BLaER1 (cell line): Measurements from ENCODE around the gene QSOX1.

Source experiments
- H3K27ac ChIP-seq: shearing (Covaris generic); formaldehyde crosslinking; 2 replicates; pipeline ENCODE4 v1.8.1; 2022
- H3K27me3 ChIP-seq: shearing (Covaris generic); formaldehyde crosslinking; 2 replicates; pipeline ENCODE4 v1.8.1; 2022
- H3K36me3 ChIP-seq: shearing (Covaris generic); formaldehyde crosslinking; 2 replicates; pipeline ENCODE4 v1.8.1; 2022
- H3K4me1 ChIP-seq: shearing (Covaris generic); formaldehyde crosslinking; 2 replicates; pipeline ENCODE4 v1.8.1; 2022
- H3K4me2 ChIP-seq: shearing (Covaris generic); formaldehyde crosslinking; 2 replicates; pipeline ENCODE4 v1.8.1; 2022
- H3K4me3 ChIP-seq: shearing (Covaris generic); formaldehyde crosslinking; 2 replicates; pipeline ENCODE4 v1.8.1; 2022
- H3K9ac ChIP-seq: shearing (Covaris generic); formaldehyde crosslinking; 2 replicates; pipeline ENCODE4 v1.8.1; 2022
- H3K9me3 ChIP-seq: shearing (Covaris generic); formaldehyde crosslinking; 2 replicates; pipeline ENCODE4 v1.8.1; 2022
- H4K20me1 ChIP-seq: shearing (Covaris generic); formaldehyde crosslinking; 2 replicates; pipeline ENCODE4 v1.8.1; 2022
- Cebpa-rat ChIP-seq: shearing (Covaris generic); IDR thresholded peaks from 2 replicates; pipeline ENCODE4 v1.8.1; 2022

The QSOX1 gene

GRCh38 chr1:180204231-180204630, 49.6 kb downstream of the QSOX1 start:
- Histone ChIP-seq H3K27me3 (no peaks in the 10 kb centered on the region), H3K36me3 (no peaks in the 10 kb centered on the region), H3K4me2 (no peak overlapping the region), H4K20me1 (no peaks in the 10 kb centered on the region), H3K4me1 (peaks cover 20% of the 10 kb centered on the region), H3K9me3 (no peaks in the 10 kb centered on the region), H3K4me3 (no peak overlapping the region), H3K27ac (no peak overlapping the region), H3K9ac (no peak overlapping the region)
- no peak for TF ChIP-seq Cebpa-rat

GRCh38 chr1:180206581-180206980, 51.9 kb downstream of the QSOX1 start:
- Histone ChIP-seq H3K4me3 (no peak overlapping the region), H3K27ac (no peak overlapping the region), H3K9ac (no peak overlapping the region), H3K4me2 (no peak overlapping the region), H3K27me3 (no peaks in the 10 kb centered on the region), H3K9me3 (no peaks in the 10 kb centered on the region), H4K20me1 (no peaks in the 10 kb centered on the region), H3K36me3 (no peaks in the 10 kb centered on the region), H3K4me1 (peaks cover 14% of the 10 kb centered on the region)
- TF ChIP-seq Cebpa-rat = no peak

- Histone ChIP-seq H3K4me2 (peak overlapping the region; percentile 36), H3K27me3 (no peaks in the 10 kb centered on the region), H3K4me3 (no peak overlapping the region), H3K27ac (no peak overlapping the region), H3K4me1 (peaks cover 21% of the 10 kb centered on the region), H3K36me3 (no peaks in the 10 kb centered on the region), H3K9me3 (no peaks in the 10 kb centered on the region), H3K9ac (no peak overlapping the region), H4K20me1 (no peaks in the 10 kb centered on the region)
- TF ChIP-seq Cebpa-rat = no peak
Observed at GRCh38 chr1:180208264-180208663, 53.6 kb downstream of the QSOX1 start.

DNA sequence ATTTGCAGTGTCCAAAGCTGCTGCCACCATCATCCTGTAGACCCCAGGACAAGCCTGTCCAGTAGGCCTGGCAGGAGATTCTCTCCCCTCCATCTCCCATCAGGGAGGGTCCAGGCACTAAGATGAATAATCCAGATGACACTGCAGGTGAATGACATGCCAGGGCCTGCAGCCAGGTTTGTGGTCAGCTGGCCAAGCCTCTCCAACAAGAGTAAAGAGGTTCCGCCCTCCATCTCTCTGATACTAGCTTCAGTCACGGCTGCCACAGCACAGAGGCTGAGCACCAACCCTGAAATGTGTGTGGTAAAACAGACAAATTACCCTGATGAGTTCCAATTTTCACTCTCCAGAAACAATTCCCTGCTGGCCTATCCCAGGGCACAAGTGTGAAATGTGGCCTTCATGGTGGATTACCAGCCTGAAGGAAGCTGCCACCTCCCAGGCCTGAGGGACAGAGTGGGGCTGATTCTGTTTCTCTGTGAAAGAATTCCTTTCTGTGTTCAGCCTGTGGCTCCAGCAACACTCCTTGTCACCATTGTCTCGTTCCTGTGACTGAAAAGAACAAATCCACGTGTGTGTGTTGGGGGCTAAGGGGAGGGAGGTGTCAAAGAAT, 55.4 kb downstream of the QSOX1 start:
- no peak overlapping the region for H3K27ac ChIP-seq
- peaks cover 27% of the 10 kb centered on the region for H3K4me1 ChIP-seq
- H3K9me3 ChIP-seq = no peaks in the 10 kb centered on the region
- H3K9ac ChIP-seq = no peak overlapping the region
- no peak overlapping the region for H3K4me3 ChIP-seq
- no peaks in the 10 kb centered on the region for H3K36me3 ChIP-seq
- H3K4me2 ChIP-seq = no peak overlapping the region
- no peaks in the 10 kb centered on the region for H4K20me1 ChIP-seq
- no peaks in the 10 kb centered on the region for H3K27me3 ChIP-seq
- TF ChIP-seq Cebpa-rat = no peak

- Histone ChIP-seq H3K4me3 (no peak overlapping the region), H4K20me1 (no peaks in the 10 kb centered on the region), H3K36me3 (no peaks in the 10 kb centered on the region), H3K9me3 (no peaks in the 10 kb centered on the region), H3K4me1 (peaks cover 30% of the 10 kb centered on the region), H3K27ac (no peak overlapping the region), H3K9ac (no peak overlapping the region), H3K27me3 (no peaks in the 10 kb centered on the region), H3K4me2 (no peak overlapping the region)
- TF ChIP-seq Cebpa-rat = no peak
Observed at GRCh38 chr1:180211156-180211859, 56.6 kb downstream of the QSOX1 start.

- Histone ChIP-seq H3K4me3 (no peak overlapping the region), H4K20me1 (no peaks in the 10 kb centered on the region), H3K4me2 (no peak overlapping the region), H3K27me3 (no peaks in the 10 kb centered on the region), H3K9me3 (no peaks in the 10 kb centered on the region), H3K27ac (no peak overlapping the region), H3K9ac (no peak overlapping the region), H3K36me3 (no peaks in the 10 kb centered on the region), H3K4me1 (peaks cover 35% of the 10 kb centered on the region)
- no peak for TF ChIP-seq Cebpa-rat
Observed at GRCh38 chr1:180211860-180212229, 57.2 kb downstream of the QSOX1 start.

GRCh38 chr1:180213401-180214170, 58.9 kb downstream of the QSOX1 start:
- H4K20me1 ChIP-seq = no peaks in the 10 kb centered on the region
- no peak overlapping the region for H3K9ac ChIP-seq
- H3K27me3 ChIP-seq = no peaks in the 10 kb centered on the region
- no peak for TF ChIP-seq Cebpa-rat
- H3K4me1 ChIP-seq = peaks cover 30% of the 10 kb centered on the region
- H3K4me3 ChIP-seq = no peak overlapping the region
- no peaks in the 10 kb centered on the region for H3K36me3 ChIP-seq
- peak overlapping the region; percentile 49 for H3K4me2 ChIP-seq
- no peak overlapping the region for H3K27ac ChIP-seq
- H3K9me3 ChIP-seq = no peaks in the 10 kb centered on the region

- no peak overlapping the region for H3K27ac ChIP-seq
- peaks cover 26% of the 10 kb centered on the region for H3K4me1 ChIP-seq
- no peak for TF ChIP-seq Cebpa-rat
- no peak overlapping the region for H3K4me3 ChIP-seq
- H3K9me3 ChIP-seq = no peaks in the 10 kb centered on the region
- H3K4me2 ChIP-seq = peak overlapping the region; percentile 34; the same call in 1 of the 2 replicates
- no peaks in the 10 kb centered on the region for H3K36me3 ChIP-seq
- H4K20me1 ChIP-seq = no peaks in the 10 kb centered on the region
- no peaks in the 10 kb centered on the region for H3K27me3 ChIP-seq
- H3K9ac ChIP-seq = no peak overlapping the region
Observed at GRCh38 chr1:180215856-180216625, 61.4 kb downstream of the QSOX1 start.

DNA sequence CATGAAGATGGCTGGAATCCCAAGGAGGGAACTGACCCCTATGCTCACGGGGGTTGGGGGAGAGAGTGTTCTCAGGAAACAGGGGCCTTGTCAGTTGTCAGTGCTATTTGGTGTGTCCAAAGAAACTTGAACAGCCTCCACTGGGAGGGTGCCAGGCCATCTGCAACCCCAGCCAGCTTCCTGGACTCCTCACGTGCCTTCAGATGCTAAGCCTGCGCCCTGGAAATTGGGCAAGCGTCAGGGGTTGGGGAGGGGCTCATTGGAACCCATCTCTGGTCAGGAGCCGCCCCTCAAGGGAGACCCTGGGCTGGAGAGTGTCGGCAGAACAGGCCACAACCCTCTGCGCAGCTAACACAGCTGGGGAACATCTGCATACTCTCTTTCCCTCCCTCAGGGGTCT, 62.3 kb downstream of the QSOX1 start:
- Histone ChIP-seq H3K27me3 (no peaks in the 10 kb centered on the region), H3K9ac (no peak overlapping the region), H3K4me2 (peak overlapping the region; percentile 34), H3K4me3 (no peak overlapping the region), H3K9me3 (no peaks in the 10 kb centered on the region), H3K36me3 (no peaks in the 10 kb centered on the region), H4K20me1 (no peaks in the 10 kb centered on the region), H3K27ac (no peak overlapping the region), H3K4me1 (peaks cover 26% of the 10 kb centered on the region)
- TF ChIP-seq Cebpa-rat = no peak
